NCI-H82 treated with DMSO at 0.1 percent for 48 hours (cell line): ENCODE results near the gene CAP2.
A peak's percentile ranks its signal among the peaks of the same experiment; 100 is the strongest.

Source experiments
- DNase-seq: peaks from one replicate; lab custom pipeline; 2025; ENCODE audit not compliant: unreplicated experiment; lab: John Stamatoyannopoulos, UW

Gene CAP2

GRCh38 chr6:17473554-17473953 is 80.2 kb downstream of the CAP2 start:
- DNase-seq, result no peak

GRCh38 chr6:17474289-17474688 is 80.9 kb downstream of the CAP2 start:
- no peak for DNase-seq

GRCh38 chr6:17475606-17476244 is 82.3 kb downstream of the CAP2 start:
- DNase-seq, result no peak

- DNase-seq, result peak; percentile 3
Measured at GRCh38 chr6:17476511-17476910, 83.1 kb downstream of the CAP2 start.

- DNase-seq, result no peak
Measured at GRCh38 chr6:17477356-17477755, 84.0 kb downstream of the CAP2 start.

GRCh38 chr6:17478223-17478907 is 85.0 kb downstream of the CAP2 start:
- DNase-seq, result no peak

- no peak for DNase-seq
Measured at GRCh38 chr6:17478946-17479345, 85.6 kb downstream of the CAP2 start.

GRCh38 chr6:17480476-17480875 is 87.1 kb downstream of the CAP2 start:
- DNase-seq, result no peak

- no peak for DNase-seq
Measured at GRCh38 chr6:17482711-17483110, 89.3 kb downstream of the CAP2 start.

- DNase-seq, result no peak
Measured at GRCh38 chr6:17483391-17484016, 90.1 kb downstream of the CAP2 start.

GRCh38 chr6:17484201-17484849 is 90.9 kb downstream of the CAP2 start:
- no peak for DNase-seq

- no peak for DNase-seq
Measured at GRCh38 chr6:17485181-17485580, 91.8 kb downstream of the CAP2 start.

- no peak for DNase-seq
Measured at GRCh38 chr6:17485946-17486345, 92.6 kb downstream of the CAP2 start.

- DNase-seq, result no peak
Measured at GRCh38 chr6:17486680-17487079, 93.3 kb downstream of the CAP2 start.

- no peak for DNase-seq
Measured at GRCh38 chr6:17490724-17491123, 97.3 kb downstream of the CAP2 start.

- no peak for DNase-seq
Measured at GRCh38 chr6:17491416-17492142, 98.2 kb downstream of the CAP2 start.

- no peak for DNase-seq
Measured at GRCh38 chr6:17492350-17492749, 99.0 kb downstream of the CAP2 start.

GRCh38 chr6:17493286-17493685 is 99.9 kb downstream of the CAP2 start:
- no peak for DNase-seq

- DNase-seq, result no peak
Measured at GRCh38 chr6:17494177-17494576, 100.8 kb downstream of the CAP2 start.

GRCh38 chr6:17494919-17495318 is 101.5 kb downstream of the CAP2 start:
- DNase-seq, result no peak

- DNase-seq, result no peak
Measured at GRCh38 chr6:17497535-17498095, 104.2 kb downstream of the CAP2 start.
